ENCODE data around the gene THOC6. TPM values are rescaled to one million over a fixed set of nuclear protein-coding genes. Genes with fewer than 3 reads are reported as not detected.

Gene THOC6
- total and polyA plus RNA-seq, 9 of the 15 experiments (the other 6 are each of a cell fraction or from before 2014, with no cell fraction given) = 2.5 to 65.4 (median 42.3) TPM

DNA sequence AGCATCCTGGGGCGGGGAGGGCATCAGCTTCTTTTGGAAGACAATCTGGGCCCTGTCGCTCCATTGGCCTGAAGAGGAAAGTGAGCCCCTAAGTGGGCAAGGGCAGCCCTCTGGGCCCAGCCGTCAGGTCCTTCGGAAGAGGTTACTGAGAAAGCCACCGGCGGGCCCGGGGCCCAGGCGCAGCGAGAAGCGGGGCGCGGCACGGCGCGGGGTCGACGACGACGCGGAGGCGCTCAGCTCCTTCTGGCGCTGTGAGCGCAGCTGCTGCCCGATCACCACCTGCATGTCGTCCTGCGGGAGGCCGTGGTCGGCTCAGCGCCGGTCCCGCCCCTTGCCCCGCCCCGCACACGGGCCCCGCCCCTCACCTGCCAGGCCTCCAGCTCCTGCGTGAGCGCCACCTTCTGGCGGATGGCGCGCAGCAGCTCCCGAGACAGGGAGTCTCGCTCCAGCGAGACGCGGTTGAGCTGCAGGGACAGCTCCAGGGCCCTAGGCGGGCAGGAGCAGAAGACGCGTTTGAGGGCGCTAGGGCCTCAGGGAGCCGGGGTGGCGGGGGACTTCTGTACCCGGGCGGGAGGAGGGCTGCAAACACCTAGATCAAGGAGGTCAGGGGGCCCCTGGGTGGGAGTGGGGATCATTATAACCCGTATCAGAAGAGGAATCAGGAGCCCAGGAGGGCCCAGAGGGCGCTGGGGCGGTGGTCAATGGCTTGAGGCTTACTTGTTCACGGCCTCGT, 4.3 kb downstream of the THOC6 start (continued):
- TF ChIP-seq NRF1 (conservative IDR thresholded peaks at IDR 0.05 in 1 of 2, IDR thresholded peaks at IDR 0.05 in 1 of 2) = peak; percentile 59 to 67
- TF ChIP-seq HDAC3 (IDR thresholded peaks at IDR 0.05; ENCODE audit: borderline replicate concordance, partially characterized antibody) = no peak
- TF ChIP-seq, protein P1, sequence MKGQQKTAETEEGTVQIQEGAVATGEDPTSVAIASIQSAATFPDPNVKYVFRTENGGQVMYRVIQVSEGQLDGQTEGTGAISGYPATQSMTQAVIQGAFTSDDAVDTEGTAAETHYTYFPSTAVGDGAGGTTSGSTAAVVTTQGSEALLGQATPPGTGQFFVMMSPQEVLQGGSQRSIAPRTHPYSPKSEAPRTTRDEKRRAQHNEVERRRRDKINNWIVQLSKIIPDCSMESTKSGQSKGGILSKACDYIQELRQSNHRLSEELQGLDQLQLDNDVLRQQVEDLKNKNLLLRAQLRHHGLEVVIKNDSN (CRISPR knock-in tag; IDR thresholded peaks at IDR 0.05) = no peak
- TF ChIP-seq ARID2 (IDR thresholded peaks at IDR 0.05) = no peak
- TF ChIP-seq, protein P2, sequence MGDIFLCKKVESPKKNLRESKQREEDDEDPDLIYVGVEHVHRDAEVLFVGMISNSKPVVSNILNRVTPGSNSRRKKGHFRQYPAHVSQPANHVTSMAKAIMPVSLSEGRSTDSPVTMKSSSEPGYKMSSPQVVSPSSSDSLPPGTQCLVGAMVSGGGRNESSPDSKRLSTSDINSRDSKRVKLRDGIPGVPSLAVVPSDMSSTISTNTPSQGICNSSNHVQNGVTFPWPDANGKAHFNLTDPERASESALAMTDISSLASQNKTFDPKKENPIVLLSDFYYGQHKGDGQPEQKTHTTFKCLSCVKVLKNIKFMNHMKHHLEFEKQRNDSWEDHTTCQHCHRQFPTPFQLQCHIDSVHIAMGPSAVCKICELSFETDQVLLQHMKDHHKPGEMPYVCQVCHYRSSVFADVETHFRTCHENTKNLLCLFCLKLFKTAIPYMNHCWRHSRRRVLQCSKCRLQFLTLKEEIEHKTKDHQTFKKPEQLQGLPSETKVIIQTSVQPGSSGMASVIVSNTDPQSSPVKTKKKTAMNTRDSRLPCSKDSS (IDR thresholded peaks at IDR 0.05; ENCODE audit: low read depth, partially characterized antibody) = no peak
- no peak for TF ChIP-seq TCFL5 (CRISPR knock-in tag; conservative IDR thresholded peaks at IDR 0.05)
- peak; percentile 37; the same call in 1 of the 2 replicates for TF ChIP-seq MYC (IDR thresholded peaks at IDR 0.05; ENCODE audit: low read depth, low read length)
- no peak for TF ChIP-seq MYC (CRISPR knock-in tag; IDR thresholded peaks at IDR 0.05; ENCODE audit: borderline replicate concordance, low read depth)
- peak; percentile 64 for TF ChIP-seq JUND (IDR thresholded peaks at IDR 0.05; ENCODE audit: borderline replicate concordance, low read depth, low read length)
- no peak; the same call in 2 of the 3 replicates for TF ChIP-seq JUND (tag; IDR thresholded peaks at IDR 0.05; ENCODE audit: borderline replicate concordance, low read depth, low read length)
- peak; percentile 64 for TF ChIP-seq CCNT2 (IDR thresholded peaks at IDR 0.05; ENCODE audit: borderline replicate concordance, extremely low read depth, insufficient read length, low read depth, low read length)
- no peak; the same call in 1 of the 2 replicates for TF ChIP-seq NR1H2 (CRISPR knock-in tag; IDR thresholded peaks at IDR 0.05)
- peak; percentile 66 for TF ChIP-seq SMC3 (conservative IDR thresholded peaks at IDR 0.05; ENCODE audit: insufficient read depth, low read depth, low read length)
- 0 out of 2 replicates have a peak, but pooled peaks have one; percentile 40 for TF ChIP-seq ZBED1 (IDR thresholded peaks at IDR 0.05)
- peak; percentile 43; the same call in 1 of the 2 replicates for TF ChIP-seq ZBTB7A (IDR thresholded peaks at IDR 0.05; ENCODE audit: borderline replicate concordance, control insufficient read depth, low read depth, low read length)
- TF ChIP-seq YY1 (IDR thresholded peaks at IDR 0.05; ENCODE audit: borderline replicate concordance in 1 of 3, control insufficient read depth in 1 of 3, extremely low read depth in 1 of 3, insufficient read depth in 3 of 3, insufficient read length in 1 of 3, insufficient replicate concordance in 2 of 3, low read depth in 1 of 3, low read length in 2 of 3) = peak in 2 of 3 experiments; percentile 20 to 38
- TF ChIP-seq ZNF41 (CRISPR knock-in tag; conservative IDR thresholded peaks at IDR 0.05) = no peak
- TF ChIP-seq ZC3H4 (CRISPR knock-in tag; IDR thresholded peaks at IDR 0.05; ENCODE audit: borderline replicate concordance) = no peak
- TF ChIP-seq, protein P3, sequence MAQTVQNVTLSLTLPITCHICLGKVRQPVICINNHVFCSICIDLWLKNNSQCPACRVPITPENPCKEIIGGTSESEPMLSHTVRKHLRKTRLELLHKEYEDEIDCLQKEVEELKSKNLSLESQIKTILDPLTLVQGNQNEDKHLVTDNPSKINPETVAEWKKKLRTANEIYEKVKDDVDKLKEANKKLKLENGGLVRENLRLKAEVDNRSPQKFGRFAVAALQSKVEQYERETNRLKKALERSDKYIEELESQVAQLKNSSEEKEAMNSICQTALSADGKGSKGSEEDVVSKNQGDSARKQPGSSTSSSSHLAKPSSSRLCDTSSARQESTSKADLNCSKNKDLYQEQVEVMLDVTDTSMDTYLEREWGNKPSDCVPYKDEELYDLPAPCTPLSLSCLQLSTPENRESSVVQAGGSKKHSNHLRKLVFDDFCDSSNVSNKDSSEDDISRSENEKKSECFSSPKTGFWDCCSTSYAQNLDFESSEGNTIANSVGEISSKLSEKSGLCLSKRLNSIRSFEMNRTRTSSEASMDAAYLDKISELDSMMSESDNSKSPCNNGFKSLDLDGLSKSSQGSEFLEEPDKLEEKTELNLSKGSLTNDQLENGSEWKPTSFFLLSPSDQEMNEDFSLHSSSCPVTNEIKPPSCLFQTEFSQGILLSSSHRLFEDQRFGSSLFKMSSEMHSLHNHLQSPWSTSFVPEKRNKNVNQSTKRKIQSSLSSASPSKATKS (CRISPR knock-in tag; IDR thresholded peaks at IDR 0.05) = no peak
- TF ChIP-seq ETV5 (CRISPR knock-in tag; IDR thresholded peaks at IDR 0.05; ENCODE audit: low read depth) = no peak
- TF ChIP-seq, protein P4, sequence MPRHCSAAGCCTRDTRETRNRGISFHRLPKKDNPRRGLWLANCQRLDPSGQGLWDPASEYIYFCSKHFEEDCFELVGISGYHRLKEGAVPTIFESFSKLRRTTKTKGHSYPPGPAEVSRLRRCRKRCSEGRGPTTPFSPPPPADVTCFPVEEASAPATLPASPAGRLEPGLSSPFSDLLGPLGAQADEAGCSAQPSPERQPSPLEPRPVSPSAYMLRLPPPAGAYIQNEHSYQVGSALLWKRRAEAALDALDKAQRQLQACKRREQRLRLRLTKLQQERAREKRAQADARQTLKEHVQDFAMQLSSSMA (CRISPR knock-in tag; IDR thresholded peaks at IDR 0.05) = no peak

All from K562 (cell line).